Astrocyte of the spinal cord (primary cell): ENCODE results near the gene GRID2.

ENCODE experiments used
- DNase-seq: peaks from one replicate; pipeline ENCODE4 v3.0.0; 2011; ENCODE audit warnings: low read depth, low spot score
- H3K4me3 ChIP-seq: 2 replicates; pipeline ENCODE4 v1.5.1; 2011; ENCODE audit warnings: low read depth, mild to moderate bottlenecking, low read length, moderate library complexity
- CTCF ChIP-seq: IDR thresholded peaks from 2 replicates; pipeline ENCODE4 v1.5.1; 2012; ENCODE audit warnings: low read depth, mild to moderate bottlenecking, low read length, inconsistent platforms
- in situ Hi-C: cut with HindIII; loops from 2 replicates; pipeline ENCODE4 v1.10.0; 2017; ENCODE audit warnings: low sequenced_read_pairs

GRID2 gene

DNA sequence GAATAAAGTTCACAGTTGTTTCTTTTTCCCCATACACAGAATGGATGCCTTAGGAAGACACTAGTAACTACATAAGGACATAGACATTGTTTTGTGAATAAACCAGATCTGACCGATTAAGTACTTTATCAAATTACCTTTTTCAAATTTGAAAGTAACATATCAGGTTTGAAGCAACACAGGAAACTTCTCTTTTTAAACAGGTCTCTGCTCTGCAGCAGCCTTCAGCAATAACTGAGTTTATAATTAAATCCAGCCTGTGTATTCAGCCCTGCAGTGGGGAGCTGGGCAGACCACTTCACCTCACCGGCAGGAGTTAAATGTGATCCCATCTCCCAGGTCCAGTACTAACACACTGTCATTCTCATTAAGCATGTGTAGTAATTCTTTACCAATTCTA lies 1456.5 kb downstream of the GRID2 start:
- DNase-seq = no peak
- in situ Hi-C loops = no loop called here
- no peak overlapping the region for H3K4me3 ChIP-seq
- no peak for TF ChIP-seq CTCF

DNA sequence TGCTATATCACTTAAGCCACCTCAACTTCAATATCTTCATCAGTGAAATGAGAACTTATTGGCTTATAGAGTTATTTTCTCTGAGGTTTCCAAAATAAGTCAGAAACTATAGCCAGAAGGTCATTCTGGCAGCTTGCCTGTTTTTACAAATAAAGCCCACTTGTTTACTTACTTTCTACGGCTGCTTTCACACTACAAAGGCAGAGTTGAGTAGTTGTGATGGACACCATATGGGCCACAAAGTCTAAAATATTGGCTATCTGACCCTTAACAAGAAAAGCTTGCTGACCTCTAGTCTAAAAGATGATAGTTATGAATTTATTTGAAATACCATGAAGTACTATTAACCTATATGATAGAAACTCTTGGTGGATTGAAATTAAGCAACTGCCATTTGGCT lies 1457.5 kb downstream of the GRID2 start:
- H3K4me3 ChIP-seq = no peak overlapping the region
- DNase-seq = no peak
- no peak for TF ChIP-seq CTCF
- in situ Hi-C loops = no loop called here

DNA sequence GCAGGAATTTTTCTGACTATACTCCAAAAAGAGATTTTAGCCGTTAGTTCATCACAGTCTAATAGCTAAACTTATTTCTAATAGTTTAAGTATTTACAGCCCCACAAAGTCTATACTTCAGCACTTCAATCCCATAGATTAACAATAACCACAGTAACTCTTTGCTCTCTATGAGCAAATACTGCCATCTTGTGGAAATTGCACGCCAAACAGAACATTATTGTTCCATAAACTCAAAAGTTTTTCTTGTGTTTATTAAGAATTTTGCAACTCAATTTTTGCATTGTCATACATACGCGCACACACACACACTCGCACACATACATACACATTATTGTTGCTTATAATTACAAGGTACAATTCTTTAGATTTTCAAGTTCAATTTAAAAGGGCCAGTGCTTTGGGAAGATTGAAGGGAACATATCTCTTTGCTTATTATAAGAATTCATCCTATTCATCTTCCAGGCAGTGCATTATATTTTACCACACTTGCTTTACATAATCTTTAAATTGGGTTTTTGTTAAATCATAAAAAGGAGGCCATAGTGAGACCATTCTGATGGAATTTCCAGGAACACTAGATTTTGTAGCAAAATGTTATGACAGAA lies 1461.0 kb downstream of the GRID2 start:
- in situ Hi-C loops = no loop called here
- DNase-seq = peak; percentile 55
- peak; percentile 71 for TF ChIP-seq CTCF
- no peak overlapping the region for H3K4me3 ChIP-seq

DNA sequence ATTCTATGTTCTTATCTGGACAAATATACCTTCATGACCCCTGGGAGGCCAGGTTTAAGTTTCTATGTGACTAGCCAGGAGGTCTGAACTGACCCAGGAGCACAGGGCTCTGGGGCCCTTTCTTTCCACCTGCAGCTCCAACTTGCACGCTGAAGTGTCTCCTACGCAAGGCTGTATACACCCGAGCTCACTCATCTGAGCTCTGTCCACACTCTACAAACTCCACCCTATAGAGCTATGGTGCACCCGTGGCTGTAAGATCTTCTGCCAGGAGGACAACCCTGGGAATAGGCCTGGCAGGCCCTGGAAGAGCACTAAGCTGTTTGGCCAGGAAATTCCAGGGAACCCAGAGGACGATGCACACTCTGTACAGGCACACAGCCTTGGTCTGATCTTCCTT lies 1464.2 kb downstream of the GRID2 start:
- DNase-seq = no peak
- no peak for TF ChIP-seq CTCF
- no peak overlapping the region for H3K4me3 ChIP-seq
- in situ Hi-C loops = no loop called here

GRCh38 chr4:93770201-93770600 lies 1466.4 kb downstream of the GRID2 start:
- TF ChIP-seq CTCF = no peak
- no peak for DNase-seq
- H3K4me3 ChIP-seq = no peak overlapping the region
- in situ Hi-C loops = no loop called here

- H3K4me3 ChIP-seq = no peak overlapping the region
- DNase-seq = no peak
- in situ Hi-C loops = no loop called here
- TF ChIP-seq CTCF = no peak
Measured at GRCh38 chr4:93771640-93772411, 1468.1 kb downstream of the GRID2 start.
